NCI-H82 treated with DMSO at 0.1 percent for 48 hours (cell line): ENCODE data around the gene ATG7.
"Not testable (repeated sequence)": the region's sequence is repeated elsewhere in the genome, so short reads cannot be mapped to it uniquely, and the experiment has no call there.

Experiments
- DNase-seq: peaks from one replicate; lab custom pipeline; 2025; ENCODE audit not compliant: unreplicated experiment; lab: John Stamatoyannopoulos, UW

Gene ATG7

GRCh38 chr3:11582191-11582968 is 310.2 kb downstream of the ATG7 start:
- DNase-seq, result no peak

GRCh38 chr3:11583235-11583634 is 311.0 kb downstream of the ATG7 start:
- no peak for DNase-seq

DNA sequence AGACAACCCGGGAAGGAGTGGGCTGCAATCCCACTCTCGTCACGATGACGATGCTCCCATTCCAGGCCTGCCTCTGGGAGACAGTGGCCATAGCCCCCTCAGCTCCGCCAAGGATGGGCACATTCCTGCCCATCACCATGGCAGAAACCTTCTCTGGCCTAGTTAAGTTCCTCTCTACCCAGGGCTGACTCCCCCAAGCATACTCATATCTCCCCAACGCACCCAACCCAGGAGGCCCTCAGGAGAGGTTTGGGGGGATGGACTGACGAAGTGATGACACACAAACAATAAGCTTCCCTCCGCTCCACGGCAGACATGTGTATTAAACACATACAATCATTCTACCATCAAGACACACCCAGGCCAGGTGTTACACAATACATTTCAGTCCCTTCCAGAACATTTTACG is 311.4 kb downstream of the ATG7 start:
- DNase-seq, result no peak

GRCh38 chr3:11584570-11584969 is 312.4 kb downstream of the ATG7 start:
- DNase-seq, result no peak

DNA sequence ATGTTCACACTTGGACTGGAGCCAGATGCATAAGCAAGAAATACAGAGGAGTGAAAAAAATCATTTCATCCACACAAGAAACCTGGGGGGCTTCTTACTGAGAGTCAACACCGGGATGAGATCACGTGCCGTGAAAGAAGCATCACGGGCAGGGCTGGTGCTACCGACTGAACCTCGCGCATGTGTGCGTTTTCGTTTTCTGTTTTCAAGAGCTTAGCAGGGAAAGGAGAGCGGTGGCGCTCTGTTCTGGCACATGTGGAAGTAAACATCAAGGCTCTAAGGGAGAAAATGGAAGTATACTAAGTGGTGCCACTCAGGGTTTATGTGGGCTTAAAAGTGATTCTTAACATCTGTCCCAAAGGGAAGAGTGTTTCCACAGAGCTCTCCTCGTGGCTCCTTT is 315.6 kb downstream of the ATG7 start:
- no peak for DNase-seq

- DNase-seq, result no peak
Observed at GRCh38 chr3:11588338-11588737, 316.1 kb downstream of the ATG7 start.

GRCh38 chr3:11588755-11589154 is 316.6 kb downstream of the ATG7 start:
- no peak for DNase-seq

DNA sequence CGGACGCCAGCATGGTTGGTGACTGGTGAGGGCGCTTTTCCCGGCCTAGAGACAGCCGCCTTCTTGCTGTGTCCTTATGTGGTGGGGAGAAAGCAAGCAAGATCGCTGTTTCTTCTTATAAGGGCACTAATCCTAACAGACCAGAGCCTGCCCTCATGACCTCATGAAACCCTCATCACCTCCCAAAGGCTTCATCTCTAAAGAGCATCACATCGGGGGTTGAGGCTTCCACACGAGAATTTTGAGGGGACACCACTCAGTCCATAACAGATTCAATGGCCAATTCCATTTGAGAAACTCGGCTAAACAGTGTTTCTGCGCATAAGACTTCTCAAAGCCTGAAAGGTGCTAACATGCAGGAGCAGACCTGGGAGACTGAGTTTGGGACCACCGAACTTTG is 317.5 kb downstream of the ATG7 start:
- DNase-seq, result no peak

- peak; percentile 9 for DNase-seq
Observed at GRCh38 chr3:11591002-11591355, 318.8 kb downstream of the ATG7 start.

DNA sequence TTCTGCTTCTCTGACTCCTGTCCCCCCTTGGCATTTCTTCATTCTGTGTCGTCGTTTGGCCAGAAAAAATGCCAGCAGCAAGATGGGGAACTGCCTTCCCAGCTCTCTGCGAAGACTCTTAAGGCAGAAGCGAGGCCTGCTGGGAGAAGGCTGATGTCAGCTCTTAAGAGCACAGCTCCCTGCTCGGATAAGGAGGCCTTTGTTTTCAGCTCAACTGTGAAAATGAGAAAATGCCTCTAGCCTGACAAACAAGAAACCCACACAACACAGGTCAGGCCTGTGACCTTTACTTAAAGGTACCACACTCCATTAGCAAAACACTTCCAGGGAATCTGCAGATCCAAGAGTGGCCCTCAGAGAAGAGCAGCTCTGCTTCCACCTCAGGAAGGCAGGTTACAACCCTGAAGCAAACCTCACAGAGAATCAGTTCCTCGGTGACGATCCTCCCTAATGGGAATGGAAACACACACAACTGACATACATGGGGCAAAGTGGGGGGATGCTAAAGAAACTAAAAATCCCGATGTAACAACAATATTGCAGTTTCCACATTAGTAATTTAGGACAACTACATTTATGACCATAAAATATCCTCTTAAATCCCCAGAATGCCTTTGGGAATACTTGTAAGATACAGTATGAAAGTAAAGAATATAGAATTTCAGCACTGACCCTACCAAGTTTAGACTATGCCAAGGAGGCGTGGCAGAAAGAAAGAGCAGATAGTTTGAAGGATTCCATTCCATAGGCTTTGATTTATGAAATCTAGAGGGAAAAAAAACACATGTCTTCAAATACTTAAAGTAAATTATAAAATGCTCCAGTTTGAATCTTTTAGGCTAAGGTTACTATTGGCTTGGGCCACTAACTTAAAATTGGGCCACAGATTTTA is 319.4 kb downstream of the ATG7 start:
- DNase-seq, result no peak

- no peak for DNase-seq
Observed at GRCh38 chr3:11592445-11593298, 320.5 kb downstream of the ATG7 start.

- no peak for DNase-seq
Observed at GRCh38 chr3:11593318-11594034, 321.3 kb downstream of the ATG7 start.

GRCh38 chr3:11595024-11595423 is 322.8 kb downstream of the ATG7 start:
- not testable (repeated sequence) for DNase-seq

- no peak for DNase-seq
Observed at GRCh38 chr3:11596387-11596786, 324.2 kb downstream of the ATG7 start.

GRCh38 chr3:11600501-11601282 is 328.5 kb downstream of the ATG7 start:
- DNase-seq, result no peak

DNA sequence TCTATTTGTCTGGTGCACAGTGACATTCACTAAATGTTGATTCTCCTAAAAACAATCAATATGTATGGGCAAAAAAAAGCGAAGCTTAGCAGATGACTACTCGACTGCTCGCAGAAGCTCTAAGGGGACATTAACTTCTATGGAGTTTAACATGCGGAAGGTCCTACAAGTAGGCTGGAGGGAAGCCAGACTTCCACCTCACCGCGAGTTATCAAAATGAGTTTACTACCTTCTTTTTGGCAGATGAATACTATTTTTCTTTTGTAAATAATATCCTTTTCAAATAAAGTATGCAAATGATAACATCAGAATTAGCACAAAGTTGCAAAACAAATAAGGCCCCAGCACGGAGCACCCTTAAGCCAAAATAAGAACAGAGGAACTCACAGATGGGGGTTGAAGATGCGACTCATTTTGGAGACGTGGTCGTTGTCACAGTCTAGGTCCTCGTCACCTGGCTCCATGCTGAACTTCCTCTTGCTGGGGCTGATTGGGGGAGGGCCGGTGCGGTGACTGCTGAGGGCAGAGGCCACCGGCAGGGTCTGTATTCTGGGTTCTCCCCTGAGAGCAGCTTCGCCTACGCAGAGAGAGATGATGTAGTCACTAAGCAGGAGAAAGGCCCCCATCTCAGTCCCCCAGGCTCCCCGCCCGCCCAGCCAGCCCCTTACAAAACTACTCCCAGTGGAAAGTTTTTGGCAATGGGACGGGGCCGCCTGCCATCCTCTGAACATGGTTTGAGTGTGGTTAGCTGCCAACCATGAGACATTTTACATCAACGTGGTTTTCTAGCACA is 329.4 kb downstream of the ATG7 start:
- DNase-seq, result no peak

GRCh38 chr3:11602239-11602840 is 330.1 kb downstream of the ATG7 start:
- no peak for DNase-seq

DNA sequence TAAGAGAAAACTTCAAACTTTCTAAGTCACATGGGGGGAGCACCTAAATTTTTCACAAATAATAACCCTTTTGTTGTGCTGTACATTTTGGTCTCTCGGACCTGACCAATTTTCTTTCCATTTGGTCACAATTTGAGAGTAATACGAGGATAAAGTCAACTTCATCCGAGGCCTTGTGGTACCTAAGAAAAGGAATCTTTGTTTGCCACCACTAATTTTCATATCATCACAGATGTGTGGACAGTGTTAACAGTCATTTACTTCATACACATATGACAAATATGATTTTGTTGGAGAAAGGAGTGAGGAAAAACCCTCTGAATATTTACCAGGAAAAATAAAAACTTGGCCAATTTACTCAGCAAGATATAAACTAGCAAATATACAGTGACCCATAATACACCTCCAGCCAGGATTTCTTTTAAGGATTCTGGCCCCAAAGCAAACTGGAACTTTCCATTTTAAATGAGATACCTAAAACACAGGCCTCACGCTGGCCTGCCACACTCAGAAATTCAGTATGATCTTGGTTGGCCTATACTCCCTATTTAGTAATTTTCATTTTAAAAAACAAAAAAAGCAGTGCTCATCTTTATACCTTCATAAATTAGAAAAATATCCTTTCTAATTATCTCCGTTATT is 330.8 kb downstream of the ATG7 start:
- no peak for DNase-seq
